Right lobe of liver (tissue), 6 donors: ENCODE data around the gene DNASE1L2. TPM values are rescaled to one million over a fixed set of nuclear protein-coding genes. Genes with fewer than 3 reads are reported as not detected.
"Not testable (repeated sequence)": the region's sequence is repeated elsewhere in the genome, so short reads cannot be mapped to it uniquely, and the experiment has no call there.

Source experiments
- ATAC-seq, 4 donors: fragments of 200-7000 bp; cut with Tn5 transposase; one replicate each; pipeline ENCODE4 v1.9.1; 2020; ENCODE audit warnings: mild to moderate bottlenecking in 4 of 4, moderate library complexity in 4 of 4
- DNase-seq, 3 donors: peaks; one replicate each; pipeline ENCODE4 v3.0.0-alpha.2; 2020
- H3K27ac ChIP-seq, 3 donors: fragments of 200-600 bp; one replicate each; pipeline ENCODE4 v1.8.0; 2022
- H3K27me3 ChIP-seq, 2 donors: fragments of 200-600 bp; one replicate each; pipeline ENCODE4 v1.8.0; 2022
- H3K36me3 ChIP-seq, 4 donors: fragments of 200-600 bp; sonication (generic) in 1 of 4; one replicate each; pipeline versions ENCODE4 v1.5.1 to v1.8.0; 2017 to 2022; ENCODE audit warnings: control low read depth in 1 of 4
- H3K4me1 ChIP-seq, 4 donors: fragments of 200-600 bp; sonication (generic) in 1 of 4; one replicate each; pipeline versions ENCODE4 v1.5.1 to v1.8.0; 2017 to 2022; ENCODE audit warnings: control low read depth in 1 of 4
- H3K4me3 ChIP-seq, 3 donors: fragments of 200-600 bp; one replicate each; pipeline ENCODE4 v1.8.0; 2022
- H3K9me3 ChIP-seq, 4 donors: fragments of 200-600 bp; sonication (generic) in 1 of 4; one replicate each; pipeline versions ENCODE4 v1.5.1 to v1.8.0; 2017 to 2022; ENCODE audit warnings: control low read depth in 1 of 4
- POLR2A ChIP-seq: fragments of 450-650 bp; IDR thresholded peaks from one replicate; pipeline ENCODE4 v1.6.1; 2017; ENCODE audit warnings: antibody characterized with exemption, mild to moderate bottlenecking
- WGBS: methylation state at CpG from one replicate; pipeline ENCODE4 v1.1.6; 2018; ENCODE audit warnings: low coverage, low lambda C conversion rate; ENCODE audit not compliant: insufficient coverage; ENCODE audit errors: missing lambda C conversion rate; 5-methylcytosine and 5-hydroxymethylcytosine counted together
- intact Hi-C, 2 donors: fragments of 100-400 bp; cut with DNase I; formaldehyde crosslinking; loops; one replicate each; pipeline versions ENCODE4 v1.11.2 to v1.14.1; 2022
- total RNA-seq, 6 experiments: library from RNA; depleted of rRNA in 2 of 6; stranded (reverse); fragments of >200 nt in 2 of 6; fragmentation: NEBNext Ultra II Directional in 3 of 6; extraction: Animal tissue kit (Norgen Biotek cat#: 25700) in 3 of 6; gene quantifications; one replicate each; pipeline versions ENCODE4 v1.1.0 to v1.2.4, GENCODE V29; 2016 to 2023
- TF ChIP-seq, protein P1 (sequence below), 4 donors: fragments of 200-600 bp in 3 of 4; fragments of 450-650 bp in 1 of 4; IDR thresholded peaks; one replicate each; pipeline versions ENCODE4 v1.5.1 to v1.8.0; 2016 to 2022; ENCODE audit warnings: antibody characterized with exemption in 4 of 4, mild to moderate bottlenecking in 2 of 4
- donor health status: DM: no; HTN: yes; CAD: no.
- donor health status: DM: no; HTN: no; CAD: no.
- donor health status: DM: no; HTN: no; CAD: no.
- donor health status: DM: no; HTN: yes; CAD: no.
- donor health status: DM: no; HTN: yes; CAD: no.

The DNASE1L2 gene
- total RNA-seq, 6 experiments from 2014 or later = 0.31 to 1.1 (median 0.40) TPM; not detected in 1

DNA sequence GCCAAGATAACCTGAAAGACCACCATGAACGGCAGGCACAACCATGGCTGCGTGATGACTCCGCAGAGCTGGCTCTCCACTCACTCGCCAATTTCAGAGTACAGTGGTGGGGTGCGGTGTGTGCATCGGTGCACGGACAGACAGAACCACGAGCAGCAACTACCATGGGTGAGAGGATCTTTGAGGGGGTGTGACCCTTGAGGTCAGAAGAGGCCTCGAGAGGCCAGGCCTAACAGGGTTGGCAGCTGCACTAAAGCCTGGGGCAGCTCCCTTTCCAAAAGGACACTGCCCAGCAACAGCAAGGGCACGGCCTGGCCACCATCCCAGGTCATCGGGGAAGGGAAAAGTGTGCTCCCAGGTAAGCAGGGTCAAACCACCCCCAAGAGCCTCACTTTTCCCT is 17.0 kb downstream of the DNASE1L2 start:
- Histone ChIP-seq H3K36me3 (peaks cover 4 to 45% (median 17%) of the 10 kb centered on the region in 4 donors), H3K27ac (peak overlapping the region in 1 of 3 donors; percentile 13), H3K9me3 (no peaks in the 10 kb centered on the region), H3K4me3 (no peak overlapping the region), H3K27me3 (no peaks in the 10 kb centered on the region), H3K4me1 (peaks cover 0 to 48% (median 10%) of the 10 kb centered on the region in 4 donors)
- intact Hi-C loops = no loop called here
- 63% methylated on average over 2 of the region's 11 CpGs for WGBS
- ATAC-seq (peak in 1 of 4 donors; percentile 30), DNase-seq (peak in 1 of 3 donors; percentile 69)
- no peak for TF ChIP-seq POLR2A

DNA sequence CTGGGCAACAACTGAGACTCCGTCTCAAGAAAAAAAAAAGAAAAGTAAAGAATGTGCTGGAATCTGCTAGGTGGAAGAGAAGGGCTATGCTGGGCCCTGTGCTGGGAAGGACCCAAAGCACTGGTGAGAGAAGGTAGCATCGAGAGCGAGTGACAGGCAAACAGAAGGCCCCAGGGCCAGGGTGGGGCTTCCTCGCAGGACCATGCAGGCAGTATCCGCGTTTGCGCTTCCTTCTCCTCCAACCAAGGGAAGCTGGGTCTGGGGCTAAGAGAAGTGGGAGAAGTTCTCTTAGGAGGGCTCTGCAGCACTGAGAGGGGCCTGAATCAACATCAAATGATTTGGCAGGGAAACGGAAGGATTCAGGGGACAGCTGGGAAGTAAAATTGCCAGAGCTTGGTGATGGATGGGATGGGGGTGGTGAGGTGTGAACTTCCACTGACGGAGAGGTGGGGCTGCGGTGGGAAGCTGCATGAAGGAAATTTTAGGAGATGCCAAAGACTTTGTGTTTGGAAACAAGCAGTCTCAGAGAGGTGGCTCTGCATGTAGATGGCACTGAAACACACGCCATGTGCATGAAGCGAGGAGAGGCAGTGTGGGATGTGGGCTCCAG is 20.4 kb downstream of the DNASE1L2 start:
- 94% methylated on average over 12 of the region's 12 CpGs for whole genome bisulfite sequencing

DNA sequence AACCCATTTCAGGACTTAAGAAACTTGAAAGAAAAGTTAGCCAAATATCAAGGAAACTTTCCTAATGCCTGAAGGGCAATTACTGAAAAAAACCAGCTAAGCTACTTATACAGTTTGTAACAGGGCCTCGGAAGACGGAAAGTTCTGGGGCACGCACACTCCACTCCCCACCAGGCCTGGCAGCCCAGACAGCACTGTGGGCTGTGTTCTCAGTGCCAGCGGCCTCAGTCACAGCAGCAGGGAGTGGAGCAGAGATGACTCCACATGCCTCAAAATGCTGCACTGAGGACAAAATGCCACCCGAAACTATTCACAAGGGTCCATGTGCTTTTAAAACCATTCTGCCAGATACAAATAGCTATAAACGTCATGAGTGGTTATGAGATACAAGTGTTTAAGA is 21.5 kb downstream of the DNASE1L2 start:
- no peak for TF ChIP-seq POLR2A
- TF ChIP-seq, protein P1, sequence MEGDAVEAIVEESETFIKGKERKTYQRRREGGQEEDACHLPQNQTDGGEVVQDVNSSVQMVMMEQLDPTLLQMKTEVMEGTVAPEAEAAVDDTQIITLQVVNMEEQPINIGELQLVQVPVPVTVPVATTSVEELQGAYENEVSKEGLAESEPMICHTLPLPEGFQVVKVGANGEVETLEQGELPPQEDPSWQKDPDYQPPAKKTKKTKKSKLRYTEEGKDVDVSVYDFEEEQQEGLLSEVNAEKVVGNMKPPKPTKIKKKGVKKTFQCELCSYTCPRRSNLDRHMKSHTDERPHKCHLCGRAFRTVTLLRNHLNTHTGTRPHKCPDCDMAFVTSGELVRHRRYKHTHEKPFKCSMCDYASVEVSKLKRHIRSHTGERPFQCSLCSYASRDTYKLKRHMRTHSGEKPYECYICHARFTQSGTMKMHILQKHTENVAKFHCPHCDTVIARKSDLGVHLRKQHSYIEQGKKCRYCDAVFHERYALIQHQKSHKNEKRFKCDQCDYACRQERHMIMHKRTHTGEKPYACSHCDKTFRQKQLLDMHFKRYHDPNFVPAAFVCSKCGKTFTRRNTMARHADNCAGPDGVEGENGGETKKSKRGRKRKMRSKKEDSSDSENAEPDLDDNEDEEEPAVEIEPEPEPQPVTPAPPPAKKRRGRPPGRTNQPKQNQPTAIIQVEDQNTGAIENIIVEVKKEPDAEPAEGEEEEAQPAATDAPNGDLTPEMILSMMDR (IDR thresholded peaks at IDR 0.05) = no peak
- DNase-seq = no peak
- Histone ChIP-seq H3K27me3 (no peaks in the 10 kb centered on the region), H3K4me1 (peaks cover 0 to 13% (median 0%) of the 10 kb centered on the region in 4 donors), H3K36me3 (peaks cover 4 to 89% (median 38%) of the 10 kb centered on the region in 4 donors), H3K27ac (no peak overlapping the region), H3K4me3 (no peak overlapping the region), H3K9me3 (no peaks in the 10 kb centered on the region)
- 83% methylated on average over 2 of the region's 6 CpGs for WGBS
- no peak for ATAC-seq
- intact Hi-C loops = no loop called here

More for the DNA sequence above, 20.4 kb downstream of the DNASE1L2 start:
- no peak for DNase-seq
- H3K27ac ChIP-seq = no peak overlapping the region
- peaks cover 0 to 24% (median 5%) of the 10 kb centered on the region in 4 donors for H3K4me1 ChIP-seq
- H3K9me3 ChIP-seq = no peaks in the 10 kb centered on the region
- H3K4me3 ChIP-seq = no peak overlapping the region
- H3K36me3 ChIP-seq = peaks cover 4 to 78% (median 28%) of the 10 kb centered on the region in 4 donors
- intact Hi-C loops = no loop called here
- TF ChIP-seq POLR2A = no peak
- TF ChIP-seq, protein P1 (IDR thresholded peaks at IDR 0.05) = no peak
- no peaks in the 10 kb centered on the region for H3K27me3 ChIP-seq
- ATAC-seq = no peak

DNA sequence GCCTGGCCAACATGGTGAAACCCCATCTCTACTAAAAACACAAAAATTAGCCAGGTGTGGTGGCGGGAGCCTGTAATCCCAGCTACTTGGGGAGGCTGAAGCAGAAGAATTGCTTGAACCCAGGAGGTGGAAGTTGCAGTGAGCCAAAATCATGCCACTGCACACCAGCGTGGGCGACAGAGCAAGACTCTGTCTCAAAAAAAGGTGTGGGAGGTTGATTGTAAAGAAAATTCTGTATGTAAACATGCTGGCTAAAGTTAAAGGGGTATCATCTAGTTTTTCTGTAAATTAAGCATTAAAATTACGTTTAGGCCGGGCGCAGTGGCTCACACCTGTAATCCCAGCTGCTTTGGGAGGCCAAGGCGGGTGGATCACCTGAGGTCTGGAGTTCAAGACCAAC is 22.3 kb downstream of the DNASE1L2 start:
- H3K9me3 ChIP-seq, ATAC-seq, intact Hi-C loops, H3K4me1 ChIP-seq, DNase-seq, H3K27me3 ChIP-seq, H3K27ac ChIP-seq, H3K4me3 ChIP-seq: not testable (repeated sequence)
- 92% methylated on average over 7 of the region's 7 CpGs for WGBS
- H3K36me3 ChIP-seq = peaks cover 4 to 97% (median 39%) of the 10 kb centered on the region in 4 donors

DNA sequence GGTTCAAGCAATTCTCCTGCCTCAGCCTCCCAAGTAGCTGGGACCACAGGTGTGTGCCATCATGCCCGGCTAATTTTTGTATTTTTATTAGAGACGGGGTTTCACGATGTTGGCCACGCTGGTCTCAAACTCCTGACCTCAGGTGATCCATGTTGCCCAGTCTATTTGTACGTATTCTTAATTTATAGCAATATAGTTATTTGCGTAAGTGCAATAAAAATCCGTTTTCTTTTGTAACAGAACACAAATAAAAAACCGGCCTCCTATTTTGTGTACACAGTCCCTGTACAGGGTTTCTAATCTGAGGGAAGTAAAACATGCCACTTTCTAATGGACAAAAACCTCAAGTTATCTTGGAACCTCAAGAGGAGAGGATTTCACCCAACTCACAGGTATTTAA is 24.0 kb downstream of the DNASE1L2 start:
- no peaks in the 10 kb centered on the region for H3K27me3 ChIP-seq
- H3K4me1 ChIP-seq = peaks cover 0 to 2% (median 0%) of the 10 kb centered on the region in 4 donors
- ATAC-seq (no peak), DNase-seq (no peak)
- H3K9me3 ChIP-seq = no peaks in the 10 kb centered on the region
- no peak for TF ChIP-seq POLR2A
- TF ChIP-seq, protein P1 (IDR thresholded peaks at IDR 0.05) = no peak
- peaks cover under 1 to 88% (median 34%) of the 10 kb centered on the region in 4 donors for H3K36me3 ChIP-seq
- no peak overlapping the region for H3K4me3 ChIP-seq
- no peak overlapping the region for H3K27ac ChIP-seq
- WGBS = 91% methylated on average over 7 of the region's 8 CpGs
- intact Hi-C loops = no loop called here

DNA sequence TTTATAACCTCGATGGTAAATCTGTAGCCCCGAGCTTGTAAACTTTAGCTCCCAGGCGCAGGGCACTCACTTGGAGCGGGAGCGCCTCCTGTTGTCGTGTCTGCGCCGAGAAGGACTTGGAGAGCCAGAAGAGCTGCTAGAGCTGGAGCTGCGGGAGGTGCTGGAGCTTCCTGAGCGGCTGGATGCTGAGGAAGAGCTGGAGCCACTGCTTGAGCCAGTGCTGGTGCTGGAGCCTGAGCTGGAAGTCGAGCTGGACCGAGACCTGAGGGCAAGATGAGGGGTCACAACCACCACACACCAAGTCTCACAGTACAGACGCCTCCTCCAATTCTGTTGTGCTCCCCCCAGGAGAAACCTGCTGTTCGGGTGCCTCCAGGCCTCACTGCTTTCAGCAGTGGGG is 26.8 kb downstream of the DNASE1L2 start:
- peaks cover 0 to 60% (median 22%) of the 10 kb centered on the region in 4 donors for H3K36me3 ChIP-seq
- WGBS = 71% methylated on average over 13 of the region's 14 CpGs

DNA sequence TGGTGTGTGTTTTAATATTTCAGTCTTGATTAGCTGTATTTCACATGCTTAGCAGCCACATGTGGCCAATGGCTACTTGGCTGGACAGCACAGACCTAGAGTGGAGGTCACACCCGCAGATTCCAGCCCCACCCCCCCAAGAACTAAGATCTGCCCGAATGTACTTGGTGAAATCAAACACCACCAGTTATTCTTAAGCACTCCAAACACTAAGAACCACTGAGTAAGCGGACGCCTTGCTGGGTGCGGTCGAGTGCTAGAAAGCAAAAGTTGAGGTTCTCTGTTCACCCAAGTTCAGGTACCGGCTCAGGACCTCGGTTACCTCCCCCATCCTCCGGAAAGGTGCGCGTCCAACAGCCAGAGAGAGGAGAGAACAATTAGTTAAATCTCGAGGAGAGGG is 30.6 kb downstream of the DNASE1L2 start:
- ATAC-seq, DNase-seq, intact Hi-C loops, H3K27ac ChIP-seq, H3K27me3 ChIP-seq, H3K9me3 ChIP-seq: not testable (repeated sequence)
- Histone ChIP-seq H3K36me3 (peaks cover 0 to 21% (median 9%) of the 10 kb centered on the region in 4 donors), H3K4me3 (peak overlapping the region; percentile 89 to 99 (median 97)), H3K4me1 (peaks cover 0 to 14% (median 6%) of the 10 kb centered on the region in 4 donors)
- WGBS = 17% methylated on average over 6 of the region's 12 CpGs

More for the DNA sequence above, 26.8 kb downstream of the DNASE1L2 start:
- DNase-seq, intact Hi-C loops, H3K9me3 ChIP-seq, ATAC-seq, H3K27ac ChIP-seq, H3K27me3 ChIP-seq, H3K4me3 ChIP-seq: not testable (repeated sequence)
- H3K4me1 ChIP-seq = peaks cover 0 to 12% (median 2%) of the 10 kb centered on the region in 4 donors

DNA sequence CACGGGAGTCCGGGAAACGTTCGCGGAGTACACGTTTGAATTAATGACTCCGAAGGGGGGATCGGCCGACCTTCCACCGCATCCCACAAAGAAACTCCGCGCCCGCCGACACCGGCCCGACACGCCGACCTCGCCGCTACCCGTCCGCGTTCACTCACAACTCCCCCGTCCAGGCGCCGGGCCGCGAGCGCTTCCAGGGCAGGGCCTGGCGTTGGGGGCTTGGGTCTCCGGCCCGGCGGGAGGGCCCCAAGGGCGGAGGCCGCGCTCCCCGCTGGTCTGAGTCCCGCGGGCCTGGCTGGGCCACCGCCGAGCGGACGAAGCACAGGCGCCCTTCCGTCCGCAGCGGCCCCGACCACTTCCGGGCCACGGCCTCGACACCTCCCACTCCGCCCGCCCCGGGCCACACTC is 31.3 kb downstream of the DNASE1L2 start:
- H3K9me3 ChIP-seq, intact Hi-C loops, H3K27me3 ChIP-seq, DNase-seq: not testable (repeated sequence)
- peaks cover 0 to 14% (median 6%) of the 10 kb centered on the region in 4 donors for H3K4me1 ChIP-seq
- H3K27ac ChIP-seq = peak overlapping the region; percentile 75 to 99 (median 97)
- H3K4me3 ChIP-seq = peak overlapping the region; percentile 89 to 99 (median 97)
- peaks cover 0 to 15% (median 3%) of the 10 kb centered on the region in 4 donors for H3K36me3 ChIP-seq
- 0% methylated on average over 18 of the region's 54 CpGs for WGBS
- peak; percentile 79 to 86 (median 82) for ATAC-seq
